ENCODE data around the gene ABCC1.
"Not testable (repeated sequence)": the region's sequence is repeated elsewhere in the genome, so short reads cannot be mapped to it uniquely, and the experiment has no call there.

- TF ChIP-seq NRF1 (IDR thresholded peaks at IDR 0.05; ENCODE audit: low read depth, low read length); REST (IDR thresholded peaks at IDR 0.05; ENCODE audit: low read depth, low read length); RCOR1 (IDR thresholded peaks at IDR 0.05; ENCODE audit: low read length); RAD21 (IDR thresholded peaks at IDR 0.05; ENCODE audit: low read length); FOSL2 (IDR thresholded peaks at IDR 0.05; ENCODE audit: borderline replicate concordance, low read depth); CTCF (IDR thresholded peaks at IDR 0.05): not testable (repeated sequence)
These were observed 198.7 kb downstream of the ABCC1 start for GRCh38 chr16:16148000-16148599.

Measured in SK-N-SH (cell line).